ENCODE measurements around the gene TRIM36. TPM values are rescaled to one million over a fixed set of nuclear protein-coding genes. Genes with fewer than 3 reads are reported as not detected.

TRIM36 gene
- polyA plus RNA-seq, 3 donors, result 0.45 to 0.64 (median 0.56) TPM

DNA sequence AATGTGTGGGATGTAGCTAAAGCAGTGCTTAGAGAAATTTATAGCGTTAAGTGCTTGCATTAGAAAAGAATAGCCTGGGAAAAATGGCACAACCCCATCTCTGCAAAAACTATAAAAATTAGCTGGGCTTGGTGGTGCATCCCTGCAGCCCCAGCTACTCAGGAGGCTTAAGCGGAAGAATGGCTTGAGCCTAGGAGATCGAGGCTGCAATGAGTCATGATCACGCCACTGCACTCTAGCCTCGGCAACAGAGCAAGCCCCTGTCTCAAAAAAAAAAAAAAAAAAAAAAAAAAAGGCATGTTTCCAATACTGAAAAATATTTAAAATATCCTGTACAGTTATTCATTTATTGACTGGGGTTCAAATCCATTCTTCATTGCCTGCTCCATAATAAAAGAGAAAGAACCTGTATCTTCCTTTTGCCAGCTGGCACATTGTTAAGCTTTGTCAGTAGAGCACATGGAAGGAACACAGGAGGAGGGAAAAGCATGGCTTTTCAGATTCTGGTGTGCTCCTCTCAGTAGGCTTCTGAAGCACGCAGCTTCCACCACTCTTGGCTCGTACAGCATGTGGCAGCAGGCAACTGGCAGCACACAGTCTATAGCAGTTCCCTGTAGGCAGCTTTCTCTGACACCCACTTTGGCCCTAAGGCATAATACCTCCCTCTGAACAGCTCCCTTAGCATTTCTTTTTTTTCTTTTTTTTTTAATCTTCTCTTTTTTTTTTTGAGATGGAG, 73.5 kb downstream of the TRIM36 start:
- WGBS, 3 donors, result 54 to 76% (median 75%) methylated on average over 7 of the region's 7 CpGs
- no peak overlapping the region for H3K27ac ChIP-seq (ENCODE audit: low read depth, low read length)

DNA sequence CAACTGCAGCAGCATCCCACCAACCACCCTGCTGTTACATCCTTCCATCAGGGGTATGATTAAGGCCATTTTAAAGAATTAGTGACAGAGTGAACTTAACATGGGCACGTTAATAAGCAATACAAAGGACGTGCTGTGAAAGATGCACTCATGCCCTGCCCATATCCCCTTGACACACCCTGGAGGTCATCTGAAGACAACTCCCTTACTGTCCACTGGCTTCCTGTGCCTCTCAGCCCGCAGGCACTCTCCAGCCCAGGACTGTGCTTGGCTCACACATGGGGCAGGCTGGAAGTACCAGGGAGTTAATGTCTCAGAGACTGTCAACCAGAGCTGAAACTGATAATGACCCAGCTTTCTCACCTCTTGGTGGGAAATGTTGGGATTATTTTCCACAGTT, 81.8 kb downstream of the TRIM36 start:
- H3K27ac ChIP-seq (ENCODE audit: low read depth, low read length), result no peak overlapping the region
- 68 to 78% (median 75%) methylated on average over 3 of the region's 3 CpGs for WGBS, 3 donors

DNA sequence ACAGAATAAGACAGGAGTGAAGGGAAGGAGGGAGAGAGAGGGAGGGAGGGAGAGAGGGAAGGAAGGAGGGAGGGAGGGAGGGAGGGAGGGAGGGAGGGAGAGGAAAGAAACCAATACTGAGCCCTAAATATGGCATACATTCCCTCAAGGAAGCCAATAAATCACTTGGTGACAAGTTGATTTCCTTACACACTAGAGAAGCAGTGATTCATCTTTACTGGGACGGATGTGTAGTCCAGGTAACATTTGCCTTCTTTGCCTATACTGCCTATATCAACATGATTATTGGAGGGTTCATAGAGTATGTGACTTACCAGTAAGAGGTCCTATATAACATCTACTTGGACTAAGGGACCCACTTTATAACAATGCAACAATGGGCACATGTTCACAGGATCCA, 83.2 kb downstream of the TRIM36 start:
- H3K27ac ChIP-seq (ENCODE audit: low read depth, low read length), result no peak overlapping the region
- WGBS, 3 donors, result 42 to 62% (median 45%) methylated on average over 1 of the region's 1 CpG

DNA sequence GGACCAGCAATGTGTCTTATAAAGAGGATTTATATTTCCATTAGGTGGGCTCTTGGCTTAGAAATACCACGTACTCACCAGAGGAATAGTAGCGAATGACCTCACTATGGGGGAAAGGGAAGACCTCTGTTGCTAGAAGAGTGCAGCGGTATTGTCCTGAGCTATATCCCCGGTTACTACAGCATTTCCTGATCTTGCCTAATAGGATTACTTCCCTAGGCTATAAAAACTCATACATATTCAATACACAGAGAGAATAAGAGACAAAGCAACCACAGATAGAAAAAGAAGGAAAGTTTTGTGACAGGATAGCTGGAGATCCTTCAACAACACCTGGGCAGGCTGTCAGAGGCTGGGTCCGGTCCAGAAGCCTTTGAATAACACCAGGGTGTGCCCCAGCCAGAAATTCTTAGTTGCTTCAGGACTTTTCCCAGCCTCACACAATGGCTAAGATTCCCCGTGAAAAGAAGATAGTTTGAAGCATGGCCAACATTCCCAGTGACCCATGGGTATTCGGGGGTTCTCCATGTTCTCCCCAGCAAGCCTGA, 85.4 kb downstream of the TRIM36 start:
- H3K27ac ChIP-seq (ENCODE audit: low read depth, low read length), result no peak overlapping the region
- WGBS, 3 donors, result 78 to 85% (median 80%) methylated on average over 7 of the region's 7 CpGs

DNA sequence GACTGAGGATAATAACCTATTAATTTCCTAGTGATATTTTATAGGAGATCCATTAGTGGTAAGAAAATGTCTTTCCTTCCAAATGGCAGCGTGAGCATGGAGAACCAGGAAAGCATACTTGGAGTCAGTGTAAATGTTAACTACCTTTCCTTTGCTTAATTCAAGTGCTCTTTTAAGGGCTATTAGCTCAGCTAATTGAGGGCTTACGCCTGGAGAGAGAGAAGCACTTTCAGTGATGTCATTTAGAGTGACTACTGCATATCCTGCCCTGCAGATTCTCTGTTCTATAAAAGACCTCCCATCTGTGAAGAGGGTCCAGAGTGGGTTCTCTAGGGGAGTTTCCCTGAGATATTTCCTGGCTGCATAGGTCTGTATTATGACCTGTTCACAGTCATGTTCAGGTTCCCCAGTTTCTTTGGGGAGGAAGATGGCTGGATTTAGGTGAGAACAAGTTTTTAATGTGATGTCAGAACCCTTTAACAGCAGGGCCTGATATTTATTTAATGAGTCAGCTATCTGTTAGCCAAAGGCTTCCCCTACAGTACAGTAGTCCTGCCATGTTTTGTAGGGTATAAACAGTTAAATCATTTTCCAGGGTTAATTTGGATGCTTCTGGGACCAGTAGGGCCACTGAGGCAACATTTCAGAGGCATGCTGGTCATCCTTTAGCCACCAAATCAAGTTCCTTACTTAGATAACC, 89.6 kb downstream of the TRIM36 start:
- 84 to 88% (median 86%) methylated on average over 2 of the region's 2 CpGs for WGBS, 3 donors
- H3K27ac ChIP-seq (ENCODE audit: low read depth, low read length), result no peak overlapping the region

Other genes with a start within 250 kb of the TRIM36 start
- gene PGGT1B, start 93.0 kb upstream of the TRIM36 start, polyA plus RNA-seq, result 1 to 10 TPM; 2.7 to 8.7 (median 7.0) TPM
- gene CCDC112, start 126.7 kb upstream of the TRIM36 start, polyA plus RNA-seq, result 1 to 10 TPM; 1.1 to 9.7 (median 1.8) TPM